GM18502 (cell line): ENCODE data around the gene NEUROD2.

Experiments
- ATAC-seq: cut with Tn5 transposase; IDR thresholded peaks from one replicate; pipeline ENCODE4 v1.9.1; 2021; ENCODE audit warnings: mild to moderate bottlenecking; ENCODE audit not compliant: unreplicated experiment, poor library complexity

Gene NEUROD2

GRCh38 chr17:39605492-39606433 lies 2.0 kb downstream of the NEUROD2 start:
- no peak for ATAC-seq

- no peak for ATAC-seq
Observed at GRCh38 chr17:39604911-39605491, 2.7 kb downstream of the NEUROD2 start.

- ATAC-seq, result no peak
Observed at GRCh38 chr17:39603304-39604016, 4.3 kb downstream of the NEUROD2 start.

GRCh38 chr17:39602533-39603303 lies 5.0 kb downstream of the NEUROD2 start:
- no peak for ATAC-seq

GRCh38 chr17:39601758-39602532 lies 5.8 kb downstream of the NEUROD2 start:
- no peak for ATAC-seq

- ATAC-seq, result no peak
Observed at GRCh38 chr17:39600997-39601597, 6.6 kb downstream of the NEUROD2 start.

- ATAC-seq, result no peak
Observed at GRCh38 chr17:39600288-39600996, 7.3 kb downstream of the NEUROD2 start.

- ATAC-seq, result no peak
Observed at GRCh38 chr17:39599665-39600231, 8.0 kb downstream of the NEUROD2 start.

- ATAC-seq, result no peak
Observed at GRCh38 chr17:39599004-39599664, 8.6 kb downstream of the NEUROD2 start.

- no peak for ATAC-seq
Observed at GRCh38 chr17:39598630-39599003, 9.1 kb downstream of the NEUROD2 start.

GRCh38 chr17:39598047-39598481 lies 9.7 kb downstream of the NEUROD2 start:
- no peak for ATAC-seq

- ATAC-seq, result no peak
Observed at GRCh38 chr17:39597372-39598046, 10.2 kb downstream of the NEUROD2 start.

- no peak for ATAC-seq
Observed at GRCh38 chr17:39596543-39597267, 11.0 kb downstream of the NEUROD2 start.

- no peak for ATAC-seq
Observed at GRCh38 chr17:39595928-39596510, 11.7 kb downstream of the NEUROD2 start.

GRCh38 chr17:39595294-39595693 lies 12.4 kb downstream of the NEUROD2 start:
- ATAC-seq, result no peak

- ATAC-seq, result no peak
Observed at GRCh38 chr17:39593371-39593770, 14.3 kb downstream of the NEUROD2 start.
